Endothelial cell of umbilical vein (primary cell): ENCODE measurements around the gene PIEZO2.

Source experiments
- EZH2 ChIP-seq: IDR thresholded peaks from 2 replicates; pipeline ENCODE4 v1.6.1; 2012; ENCODE audit warnings: borderline replicate concordance, low read depth, mild to moderate bottlenecking, moderate library complexity, low read length, inconsistent platforms; ENCODE audit not compliant: severe bottlenecking
- FOS ChIP-seq: IDR thresholded peaks from 2 replicates; pipeline ENCODE4 v1.6.1; 2011; ENCODE audit warnings: mild to moderate bottlenecking, low read length, moderate library complexity, borderline replicate concordance; ENCODE audit not compliant: insufficient read depth
- JUN ChIP-seq: IDR thresholded peaks from 2 replicates; pipeline ENCODE4 v1.6.1; 2011; ENCODE audit warnings: borderline replicate concordance, low read depth; ENCODE audit not compliant: insufficient read length, insufficient read depth
- POLR2A ChIP-seq: IDR thresholded peaks from 2 replicates; pipeline ENCODE4 v1.6.1; 2012; ENCODE audit warnings: low read depth, mild to moderate bottlenecking, control low read depth, low read length
- TF ChIP-seq, protein P1 (sequence below), 2 donors: IDR thresholded peaks; 1 replicate in 1 of 2; 2 replicates in 1 of 2; pipeline ENCODE4 v1.5.1; 2011; ENCODE audit warnings: low read length in 2 of 2, mild to moderate bottlenecking in 2 of 2, moderate library complexity in 2 of 2, control low read depth in 1 of 2, inconsistent platforms in 1 of 2, low read depth in 1 of 2; ENCODE audit not compliant: insufficient read depth in 1 of 2; ENCODE audit errors: extremely low read depth in 1 of 2
- TF ChIP-seq, protein P2 (sequence below): IDR thresholded peaks from 2 replicates; pipeline ENCODE4 v1.6.1; 2011; ENCODE audit not compliant: insufficient read depth, insufficient read length

DNA sequence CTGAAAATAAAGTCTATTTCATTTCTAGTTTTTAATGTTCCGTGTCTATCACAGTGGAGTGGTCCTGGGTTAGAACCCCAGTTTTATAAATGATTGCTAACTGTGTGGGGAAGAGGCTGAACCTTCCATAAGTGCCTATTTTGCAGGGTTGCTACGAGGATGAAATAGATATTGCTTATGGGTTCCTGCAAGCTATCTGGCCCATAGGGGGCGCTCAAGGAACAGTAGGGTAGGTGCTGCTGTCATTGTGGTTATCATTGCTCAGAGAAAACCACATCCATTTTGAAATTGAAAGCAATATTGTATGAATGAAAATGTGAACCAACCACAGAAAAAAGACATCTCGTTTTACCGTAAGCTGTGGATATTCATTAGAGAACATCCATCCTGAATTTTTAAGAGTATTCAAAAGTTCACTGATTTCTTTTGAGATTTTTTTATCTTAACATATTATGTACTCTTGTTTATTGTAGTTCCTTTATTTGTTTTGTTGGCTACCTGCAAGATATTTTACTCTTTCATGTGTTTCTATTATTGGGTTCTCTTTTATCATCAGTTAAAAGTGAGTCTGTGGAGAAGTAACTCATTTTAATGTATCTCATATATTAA, 362.0 kb downstream of the PIEZO2 start:
- TF ChIP-seq, protein P1, sequence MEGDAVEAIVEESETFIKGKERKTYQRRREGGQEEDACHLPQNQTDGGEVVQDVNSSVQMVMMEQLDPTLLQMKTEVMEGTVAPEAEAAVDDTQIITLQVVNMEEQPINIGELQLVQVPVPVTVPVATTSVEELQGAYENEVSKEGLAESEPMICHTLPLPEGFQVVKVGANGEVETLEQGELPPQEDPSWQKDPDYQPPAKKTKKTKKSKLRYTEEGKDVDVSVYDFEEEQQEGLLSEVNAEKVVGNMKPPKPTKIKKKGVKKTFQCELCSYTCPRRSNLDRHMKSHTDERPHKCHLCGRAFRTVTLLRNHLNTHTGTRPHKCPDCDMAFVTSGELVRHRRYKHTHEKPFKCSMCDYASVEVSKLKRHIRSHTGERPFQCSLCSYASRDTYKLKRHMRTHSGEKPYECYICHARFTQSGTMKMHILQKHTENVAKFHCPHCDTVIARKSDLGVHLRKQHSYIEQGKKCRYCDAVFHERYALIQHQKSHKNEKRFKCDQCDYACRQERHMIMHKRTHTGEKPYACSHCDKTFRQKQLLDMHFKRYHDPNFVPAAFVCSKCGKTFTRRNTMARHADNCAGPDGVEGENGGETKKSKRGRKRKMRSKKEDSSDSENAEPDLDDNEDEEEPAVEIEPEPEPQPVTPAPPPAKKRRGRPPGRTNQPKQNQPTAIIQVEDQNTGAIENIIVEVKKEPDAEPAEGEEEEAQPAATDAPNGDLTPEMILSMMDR (IDR thresholded peaks at IDR 0.05; ENCODE audit: extremely low read depth in 1 of 2, insufficient read depth in 1 of 2, low read depth in 1 of 2, low read length in 2 of 2) = peak; percentile 82 to 87
- no peak for TF ChIP-seq FOS
- TF ChIP-seq EZH2 = no peak
- TF ChIP-seq POLR2A = no peak
- TF ChIP-seq, protein P2, sequence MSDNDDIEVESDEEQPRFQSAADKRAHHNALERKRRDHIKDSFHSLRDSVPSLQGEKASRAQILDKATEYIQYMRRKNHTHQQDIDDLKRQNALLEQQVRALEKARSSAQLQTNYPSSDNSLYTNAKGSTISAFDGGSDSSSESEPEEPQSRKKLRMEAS = no peak
- TF ChIP-seq JUN = no peak
